Ovary (tissue), 9 donors: ENCODE data around the gene SERPINB8. TPM values are rescaled to one million over a fixed set of nuclear protein-coding genes. Genes with fewer than 3 reads are reported as not detected.

ENCODE experiments used
- DNase-seq, 5 donors: peaks; one replicate each; pipeline ENCODE4 v3.0.0-alpha.2; 2019 to 2020
- H3K27ac ChIP-seq, 2 donors: fragments of 200-600 bp; one replicate each; pipeline versions ENCODE4 v1.5.1 to v1.8.0; 2019 to 2022
- H3K27me3 ChIP-seq: fragments of 200-600 bp; one replicate; pipeline ENCODE4 v1.8.0; 2022
- H3K36me3 ChIP-seq: fragments of 200-600 bp; sonication (generic); one replicate; pipeline ENCODE4 v1.5.1; 2019
- H3K4me1 ChIP-seq: one replicate; pipeline ENCODE4 v1.8.1; 2013; ENCODE audit warnings: mild to moderate bottlenecking, moderate library complexity; ENCODE audit not compliant: insufficient read depth
- H3K4me3 ChIP-seq: fragments of 200-600 bp; sonication (generic); one replicate; pipeline ENCODE4 v1.5.1; 2017
- H3K9me3 ChIP-seq, 2 donors: fragments of 200-600 bp in 1 of 2; sonication (generic) in 1 of 2; one replicate each; pipeline versions ENCODE4 v1.5.1 to v1.8.1; 2013 to 2019; ENCODE audit warnings: mild to moderate bottlenecking in 1 of 2, moderate library complexity in 1 of 2
- CTCF ChIP-seq, 3 donors: fragments of 450-650 bp in 2 of 3; fragments of 200-600 bp in 1 of 3; IDR thresholded peaks; one replicate each; pipeline versions ENCODE4 v1.5.1 to v1.8.0; 2016 to 2022; ENCODE audit warnings: antibody characterized with exemption in 3 of 3, mild to moderate bottlenecking in 1 of 3
- EP300 ChIP-seq: sonication (generic); formaldehyde crosslinking; IDR thresholded peaks from one replicate; pipeline ENCODE4 v1.6.1; 2017; ENCODE audit warnings: antibody characterized with exemption
- POLR2A ChIP-seq: fragments of 450-650 bp; IDR thresholded peaks from one replicate; pipeline ENCODE4 v1.6.1; 2017; ENCODE audit warnings: antibody characterized with exemption, mild to moderate bottlenecking, moderate library complexity
- WGBS, 3 donors: extraction: QIAGEN DNeasy Blood & Tissue Kit in 1 of 3; methylation state at CpG; one replicate each; pipeline versions ENCODE4 v1.1.5 to v1.1.7; 2013 to 2017; 5-methylcytosine and 5-hydroxymethylcytosine counted together
- intact Hi-C, 4 donors: fragments of 100-400 bp; cut with DNase I; formaldehyde crosslinking; loops; one replicate each; pipeline versions ENCODE4 v1.11.0 to v1.15.1; 2022 to 2023
- polyA plus RNA-seq, 2 donors: library from polyadenylated mRNA; stranded (reverse); fragments of 200-250 nt in 1 of 2; fragments of 350-450 nt in 1 of 2; fragmentation: Illumina TruSeq in 1 of 2; extraction: RNeasy Lipid Tissue Mini Kit (QIAGEN cat#74804) in 1 of 2; gene quantifications; one replicate each; pipeline ENCODE4 v1.2.3, GENCODE V29; 2013 to 2014
- total RNA-seq, 7 donors: library from RNA; depleted of rRNA in 2 of 7; stranded (reverse); fragments of >200 nt in 2 of 7; fragmentation: NEBNext Ultra II Directional in 3 of 7; extraction: Animal tissue kit (Norgen Biotek cat#: 25700) in 3 of 7; gene quantifications; one replicate each; pipeline versions ENCODE4 v1.1.0 to v1.2.4, GENCODE V29; 2016 to 2023
- donor health status: DM: no; HTN: no; CAD: no; lungs with moderate emphysema.
- donor health status: DM: no; HTN: no; CAD: no.
- donor health status: Bipolar disorder and iron deficiency.
- donor health status: DM: yes; HTN: yes; CAD: no.
- donor health status: DM: no; HTN: no; CAD: no.
- donor health status: DM: yes; HTN: yes; CAD: no.

Gene SERPINB8
- total and polyA plus RNA-seq, 9 donors: 4.4 to 10.7 (median 6.9) TPM

GRCh38 chr18:64002581-64002980 is 32.7 kb downstream of the SERPINB8 start:
- DNase-seq: no peak
- intact Hi-C loops: no loop called here
- H3K36me3 ChIP-seq: no peaks in the 10 kb centered on the region
- no peaks in the 10 kb centered on the region for H3K9me3 ChIP-seq
- no peak overlapping the region for H3K4me3 ChIP-seq
- H3K4me1 ChIP-seq: no peaks in the 10 kb centered on the region
- no peaks in the 10 kb centered on the region for H3K27me3 ChIP-seq
- H3K27ac ChIP-seq: no peak overlapping the region
- TF ChIP-seq EP300: no peak
- no peak for TF ChIP-seq CTCF (IDR thresholded peaks at IDR 0.05)
- TF ChIP-seq POLR2A: no peak
- WGBS, 3 donors: 47 to 74% (median 51%) methylated on average over 41 of the region's 41 CpGs

- no peak overlapping the region for H3K4me3 ChIP-seq
- TF ChIP-seq EP300: no peak
- TF ChIP-seq POLR2A: no peak
- no peak for TF ChIP-seq CTCF (IDR thresholded peaks at IDR 0.05)
- no peak overlapping the region for H3K27ac ChIP-seq
- intact Hi-C loops: no loop called here
- no peaks in the 10 kb centered on the region for H3K4me1 ChIP-seq
- DNase-seq: no peak
- H3K9me3 ChIP-seq: no peaks in the 10 kb centered on the region
- no peaks in the 10 kb centered on the region for H3K36me3 ChIP-seq
- WGBS, 3 donors: 78 to 84% (median 80%) methylated on average over 3 of the region's 3 CpGs
- no peaks in the 10 kb centered on the region for H3K27me3 ChIP-seq
Observed at GRCh38 chr18:64009305-64009704, 39.4 kb downstream of the SERPINB8 start.

GRCh38 chr18:64011513-64011912 is 41.6 kb downstream of the SERPINB8 start:
- H3K9me3 ChIP-seq: no peaks in the 10 kb centered on the region
- DNase-seq: no peak
- no peak overlapping the region for H3K4me3 ChIP-seq
- TF ChIP-seq EP300: no peak
- TF ChIP-seq CTCF (IDR thresholded peaks at IDR 0.05): no peak
- no peak for TF ChIP-seq POLR2A
- H3K27ac ChIP-seq: no peak overlapping the region
- no peaks in the 10 kb centered on the region for H3K36me3 ChIP-seq
- intact Hi-C loops: no loop called here
- no peaks in the 10 kb centered on the region for H3K4me1 ChIP-seq
- WGBS, 3 donors: 87 to 92% (median 91%) methylated on average over 2 of the region's 2 CpGs
- no peaks in the 10 kb centered on the region for H3K27me3 ChIP-seq

- Histone ChIP-seq H3K4me1 (no peaks in the 10 kb centered on the region), H3K9me3 (no peaks in the 10 kb centered on the region), H3K27me3 (no peaks in the 10 kb centered on the region), H3K36me3 (no peaks in the 10 kb centered on the region), H3K27ac (no peak overlapping the region), H3K4me3 (no peak overlapping the region)
- 0 to 5% (median 1%) methylated on average over 1 of the region's 1 CpG for WGBS, 3 donors
- intact Hi-C loops: no loop called here
- no peak for DNase-seq
- TF ChIP-seq POLR2A (no peak), EP300 (no peak), CTCF (IDR thresholded peaks at IDR 0.05) (no peak)
Observed at GRCh38 chr18:64017870-64018269, 48.0 kb downstream of the SERPINB8 start.
